Esophagus squamous epithelium (tissue), 5 donors: ENCODE data around the gene KLHL29. TPM values are rescaled to one million over a fixed set of nuclear protein-coding genes. Genes with fewer than 3 reads are reported as not detected.

Experiments used
- DNase-seq: peaks from one replicate; lab custom pipeline; 2025; lab: John Stamatoyannopoulos, UW
- H3K27ac ChIP-seq, 4 donors: fragments of 200-600 bp; sonication (generic); one replicate each; pipeline ENCODE4 v1.5.1; 2016 to 2019; ENCODE audit warnings: mild to moderate bottlenecking in 1 of 4
- H3K27me3 ChIP-seq, 4 donors: fragments of 200-600 bp; sonication (generic); 1 replicate in 3 of 4; 2 replicates in 1 of 4; pipeline versions ENCODE4 v1.5.1 to v1.6.0; 2017 to 2021; ENCODE audit warnings: antibody characterized with exemption in 1 of 4
- H3K36me3 ChIP-seq, 3 donors: fragments of 200-600 bp; sonication (generic); one replicate each; pipeline ENCODE4 v1.5.1; 2016 to 2019
- H3K4me1 ChIP-seq, 3 donors: fragments of 200-600 bp; sonication (generic); one replicate each; pipeline ENCODE4 v1.5.1; 2017 to 2019
- H3K4me3 ChIP-seq, 4 donors: fragments of 200-600 bp; sonication (generic); 1 replicate in 3 of 4; 2 replicates in 1 of 4; pipeline ENCODE4 v1.5.1; 2016 to 2019; ENCODE audit warnings: mild to moderate bottlenecking in 2 of 4, moderate library complexity in 1 of 4
- H3K9me3 ChIP-seq, 3 donors: fragments of 200-600 bp; sonication (generic); one replicate each; pipeline ENCODE4 v1.5.1; 2016 to 2019
- POLR2A ChIP-seq, 4 donors: fragments of 450-650 bp; IDR thresholded peaks; one replicate each; pipeline ENCODE4 v1.6.1; 2017; ENCODE audit warnings: antibody characterized with exemption in 4 of 4, mild to moderate bottlenecking in 4 of 4, moderate library complexity in 3 of 4
- WGBS, 2 donors: methylation state at CpG; one replicate each; pipeline ENCODE4 v1.1.5; 2018; 5-methylcytosine and 5-hydroxymethylcytosine counted together
- intact Hi-C: fragments of 100-400 bp; cut with DNase I; formaldehyde crosslinking; loops from one replicate; pipeline ENCODE4 v1.15.0; 2022
- total RNA-seq, 4 donors: library from RNA; depleted of rRNA; stranded (reverse); fragments of >200 nt; gene quantifications; one replicate each; pipeline ENCODE4 v1.1.0, GENCODE V29; 2016
- TF ChIP-seq, protein P1 (sequence below), 6 experiments: fragments of 450-650 bp in 4 of 6; fragments of 200-600 bp in 2 of 6; sonication (generic) in 2 of 6; IDR thresholded peaks; one replicate each; pipeline ENCODE4 v1.5.1; 2016 to 2019; ENCODE audit warnings: antibody characterized with exemption in 6 of 6, mild to moderate bottlenecking in 4 of 6, moderate library complexity in 4 of 6
- donor health status: DM: yes; HTN: yes; CAD: no.

KLHL29 gene
- total RNA-seq, 4 donors from 2014 or later: 3.4 to 11.8 (median 5.9) TPM

- Histone ChIP-seq H3K4me1 (peaks cover 0 to 27% (median 2%) of the 10 kb centered on the region in 3 donors), H3K4me3 (no peak overlapping the region), H3K27ac (peak overlapping the region; percentile 49 to 87 (median 67)), H3K27me3 (no peaks in the 10 kb centered on the region), H3K36me3 (no peaks in the 10 kb centered on the region), H3K9me3 (peaks cover 0 to 6% (median 4%) of the 10 kb centered on the region in 3 donors)
- intact Hi-C loops: no loop called here
- DNase-seq: no peak
- TF ChIP-seq POLR2A (IDR thresholded peaks at IDR 0.05): no peak
- TF ChIP-seq, protein P1, sequence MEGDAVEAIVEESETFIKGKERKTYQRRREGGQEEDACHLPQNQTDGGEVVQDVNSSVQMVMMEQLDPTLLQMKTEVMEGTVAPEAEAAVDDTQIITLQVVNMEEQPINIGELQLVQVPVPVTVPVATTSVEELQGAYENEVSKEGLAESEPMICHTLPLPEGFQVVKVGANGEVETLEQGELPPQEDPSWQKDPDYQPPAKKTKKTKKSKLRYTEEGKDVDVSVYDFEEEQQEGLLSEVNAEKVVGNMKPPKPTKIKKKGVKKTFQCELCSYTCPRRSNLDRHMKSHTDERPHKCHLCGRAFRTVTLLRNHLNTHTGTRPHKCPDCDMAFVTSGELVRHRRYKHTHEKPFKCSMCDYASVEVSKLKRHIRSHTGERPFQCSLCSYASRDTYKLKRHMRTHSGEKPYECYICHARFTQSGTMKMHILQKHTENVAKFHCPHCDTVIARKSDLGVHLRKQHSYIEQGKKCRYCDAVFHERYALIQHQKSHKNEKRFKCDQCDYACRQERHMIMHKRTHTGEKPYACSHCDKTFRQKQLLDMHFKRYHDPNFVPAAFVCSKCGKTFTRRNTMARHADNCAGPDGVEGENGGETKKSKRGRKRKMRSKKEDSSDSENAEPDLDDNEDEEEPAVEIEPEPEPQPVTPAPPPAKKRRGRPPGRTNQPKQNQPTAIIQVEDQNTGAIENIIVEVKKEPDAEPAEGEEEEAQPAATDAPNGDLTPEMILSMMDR (IDR thresholded peaks at IDR 0.05): no peak
- 72 to 86% methylated on average over 1 to 5 of the region's 6 CpGs for WGBS, 2 donors
Measured at GRCh38 chr2:23603156-23603555, 218.2 kb downstream of the KLHL29 start.

DNA sequence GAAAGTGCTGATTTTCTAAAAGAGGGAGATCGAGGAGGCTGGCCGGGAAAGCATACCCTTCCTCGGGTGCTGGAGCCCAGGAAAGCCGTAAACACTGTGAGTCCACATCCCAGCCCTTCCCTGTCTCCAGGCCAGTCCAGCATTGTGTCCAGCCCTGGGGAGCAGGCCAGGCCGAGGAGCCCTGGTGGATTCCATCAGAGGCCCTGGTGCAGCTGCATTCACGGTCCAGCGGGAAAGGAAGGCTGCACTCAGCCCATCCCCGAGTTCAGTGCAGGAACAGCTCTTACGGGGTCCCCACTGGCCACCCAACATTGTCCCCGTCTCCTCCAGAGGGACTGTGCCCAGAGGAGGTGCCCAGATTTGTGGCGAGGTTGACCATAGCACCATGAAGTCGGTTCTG lies 218.6 kb downstream of the KLHL29 start:
- DNase-seq: no peak
- Histone ChIP-seq H3K27me3 (no peaks in the 10 kb centered on the region), H3K36me3 (no peaks in the 10 kb centered on the region), H3K4me3 (no peak overlapping the region), H3K9me3 (peaks cover 0 to 6% (median 4%) of the 10 kb centered on the region in 3 donors), H3K4me1 (peaks cover 0 to 27% (median 2%) of the 10 kb centered on the region in 3 donors), H3K27ac (peak overlapping the region in 3 of 4 donors; percentile 2 to 74 (median 60))
- no peak for TF ChIP-seq POLR2A (IDR thresholded peaks at IDR 0.05)
- TF ChIP-seq, protein P1 (IDR thresholded peaks at IDR 0.05): no peak
- 63 to 92% methylated on average over 7 to 8 of the region's 12 CpGs for WGBS, 2 donors
- intact Hi-C loops: no loop called here

DNA sequence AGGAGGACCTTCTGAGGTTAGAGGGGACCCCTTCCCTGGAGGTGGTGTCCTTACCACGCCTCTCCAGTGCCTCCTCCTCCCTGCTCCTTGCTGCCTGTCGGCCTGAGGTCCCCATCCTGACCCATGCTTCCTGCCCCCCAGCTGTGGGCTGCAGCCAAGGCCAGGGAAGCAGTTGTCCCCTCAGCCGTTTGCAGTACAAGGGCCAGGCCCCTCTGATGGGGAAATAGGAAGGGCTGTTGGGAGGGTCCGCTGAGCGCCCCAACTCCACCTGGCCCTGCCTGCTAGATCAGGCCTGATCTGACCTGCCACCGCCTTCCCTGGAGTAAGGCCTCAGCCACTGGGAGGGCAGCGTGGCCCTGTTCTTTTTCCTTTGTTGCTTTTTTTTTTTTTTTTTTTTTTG lies 219.8 kb downstream of the KLHL29 start:
- WGBS, 2 donors: 88% methylated on average over 4 to 5 of the region's 7 CpGs
- Histone ChIP-seq H3K9me3 (peaks cover 0 to 6% (median 4%) of the 10 kb centered on the region in 3 donors), H3K27ac (no peak overlapping the region), H3K4me1 (peaks cover 0 to 27% (median 2%) of the 10 kb centered on the region in 3 donors), H3K36me3 (no peaks in the 10 kb centered on the region), H3K4me3 (no peak overlapping the region), H3K27me3 (no peaks in the 10 kb centered on the region)
- TF ChIP-seq POLR2A (IDR thresholded peaks at IDR 0.05): no peak
- TF ChIP-seq, protein P1 (IDR thresholded peaks at IDR 0.05): no peak
- intact Hi-C loops: no loop called here
- DNase-seq: no peak

DNA sequence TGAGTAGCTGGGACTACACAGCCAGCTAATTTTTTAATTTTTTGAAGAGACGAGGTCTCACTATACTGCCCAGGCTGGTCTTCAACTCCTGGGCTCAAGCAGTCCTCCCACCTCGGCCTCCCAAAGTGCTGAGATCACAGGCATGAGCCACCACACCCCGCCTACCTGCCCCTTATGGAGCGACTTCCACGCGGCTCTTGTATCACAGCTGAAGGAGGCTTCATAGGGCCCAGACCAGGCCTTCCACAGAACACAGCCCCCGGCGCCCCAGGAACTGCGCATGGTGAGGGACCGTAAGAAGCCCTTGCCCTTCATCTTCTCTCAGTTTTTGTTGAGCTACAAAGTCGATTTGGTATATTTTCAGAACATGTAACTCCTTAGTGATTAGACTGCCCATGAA lies 220.3 kb downstream of the KLHL29 start:
- Histone ChIP-seq H3K27ac (no peak overlapping the region), H3K9me3 (peaks cover 0 to 6% (median 4%) of the 10 kb centered on the region in 3 donors), H3K27me3 (no peaks in the 10 kb centered on the region), H3K4me1 (peaks cover 0 to 23% (median 2%) of the 10 kb centered on the region in 3 donors), H3K4me3 (no peak overlapping the region), H3K36me3 (no peaks in the 10 kb centered on the region)
- 81 to 84% methylated on average over 6 of the region's 11 CpGs for WGBS, 2 donors
- intact Hi-C loops: no loop called here
- TF ChIP-seq, protein P1 (IDR thresholded peaks at IDR 0.05): no peak
- TF ChIP-seq POLR2A (IDR thresholded peaks at IDR 0.05): no peak
- DNase-seq: no peak

GRCh38 chr2:23606196-23606595 lies 221.2 kb downstream of the KLHL29 start:
- WGBS, 2 donors: 82 to 87% methylated on average over 9 of the region's 9 CpGs
- intact Hi-C loops: no loop called here
- TF ChIP-seq, protein P1 (IDR thresholded peaks at IDR 0.05): no peak
- TF ChIP-seq POLR2A (IDR thresholded peaks at IDR 0.05): no peak

More at GRCh38 chr2:23606196-23606595, 221.2 kb downstream of the KLHL29 start:
- no peak for DNase-seq
- Histone ChIP-seq H3K27ac (no peak overlapping the region), H3K27me3 (no peaks in the 10 kb centered on the region), H3K36me3 (no peaks in the 10 kb centered on the region), H3K4me3 (no peak overlapping the region), H3K4me1 (peaks cover 0 to 18% (median 2%) of the 10 kb centered on the region in 3 donors), H3K9me3 (peaks cover 0 to 10% (median 4%) of the 10 kb centered on the region in 3 donors)
